ENCODE data around the gene HSPH1.

Gene HSPH1

DNA sequence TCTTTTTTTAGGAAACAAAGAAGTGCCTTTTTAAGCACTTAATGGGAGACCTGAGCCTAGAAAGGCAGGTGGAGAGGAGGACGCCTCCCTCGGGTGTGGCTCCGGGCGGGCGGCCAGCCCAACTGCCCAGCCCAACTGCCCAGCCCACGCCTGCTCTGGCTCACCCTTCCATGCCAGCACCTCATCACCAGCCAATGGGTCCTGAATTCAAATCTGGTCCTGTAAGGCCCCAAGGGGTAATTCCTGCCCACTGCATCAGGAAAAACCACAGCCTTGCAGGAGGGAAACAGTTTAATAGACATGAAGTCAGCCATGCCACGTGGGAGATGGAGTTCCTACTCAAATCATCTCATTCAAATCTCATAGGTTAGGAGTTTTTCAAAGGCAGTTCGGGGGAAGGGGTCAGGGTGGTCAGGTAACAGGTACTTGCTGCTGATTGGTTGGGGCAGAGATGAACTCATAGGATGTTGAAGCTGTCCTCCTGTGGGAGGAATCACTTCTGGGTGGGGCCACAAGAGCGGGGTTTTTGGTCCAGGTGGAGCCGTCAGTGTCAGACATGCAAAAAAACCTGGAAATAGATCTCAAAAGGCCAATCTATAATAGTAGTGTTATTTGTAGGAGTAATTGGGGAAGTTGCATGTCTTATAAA lies 64.9 kb downstream of the HSPH1 start:
- DNase-seq (ENCODE audit: low read depth) = no peak

DNA sequence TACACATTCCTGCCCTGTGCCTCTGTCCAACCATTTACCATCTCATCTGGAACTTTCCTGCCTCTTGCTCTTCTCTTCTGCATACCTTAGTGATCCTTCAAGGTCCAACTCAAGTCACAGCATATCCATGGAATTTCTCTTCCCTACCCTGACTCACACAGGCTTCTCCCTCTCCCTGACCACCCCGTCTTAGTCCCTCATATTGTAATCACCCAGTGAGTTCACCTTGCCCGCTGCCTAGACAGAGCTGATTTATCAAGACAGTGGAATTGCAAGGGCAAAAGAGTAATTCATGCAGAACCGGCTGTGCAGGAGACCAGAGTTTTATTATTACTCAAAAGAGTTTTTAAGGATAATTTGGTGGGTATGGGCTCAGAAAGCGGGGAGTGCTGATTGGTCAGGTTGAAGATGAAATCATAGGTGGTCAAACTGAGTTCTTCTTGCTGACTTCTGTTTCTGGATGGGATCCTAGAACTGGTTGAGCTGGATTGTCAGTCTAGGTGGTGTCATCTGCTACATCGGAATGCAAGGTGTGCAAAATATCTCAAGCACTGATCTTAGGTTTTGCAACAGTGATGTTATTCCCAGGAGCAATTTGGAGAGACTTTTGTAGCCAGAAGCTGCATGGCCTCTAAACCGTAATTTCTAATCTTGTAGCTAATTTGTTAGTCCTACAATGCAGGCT lies 67.2 kb downstream of the HSPH1 start:
- no peak for DNase-seq (ENCODE audit: low read depth)

DNA sequence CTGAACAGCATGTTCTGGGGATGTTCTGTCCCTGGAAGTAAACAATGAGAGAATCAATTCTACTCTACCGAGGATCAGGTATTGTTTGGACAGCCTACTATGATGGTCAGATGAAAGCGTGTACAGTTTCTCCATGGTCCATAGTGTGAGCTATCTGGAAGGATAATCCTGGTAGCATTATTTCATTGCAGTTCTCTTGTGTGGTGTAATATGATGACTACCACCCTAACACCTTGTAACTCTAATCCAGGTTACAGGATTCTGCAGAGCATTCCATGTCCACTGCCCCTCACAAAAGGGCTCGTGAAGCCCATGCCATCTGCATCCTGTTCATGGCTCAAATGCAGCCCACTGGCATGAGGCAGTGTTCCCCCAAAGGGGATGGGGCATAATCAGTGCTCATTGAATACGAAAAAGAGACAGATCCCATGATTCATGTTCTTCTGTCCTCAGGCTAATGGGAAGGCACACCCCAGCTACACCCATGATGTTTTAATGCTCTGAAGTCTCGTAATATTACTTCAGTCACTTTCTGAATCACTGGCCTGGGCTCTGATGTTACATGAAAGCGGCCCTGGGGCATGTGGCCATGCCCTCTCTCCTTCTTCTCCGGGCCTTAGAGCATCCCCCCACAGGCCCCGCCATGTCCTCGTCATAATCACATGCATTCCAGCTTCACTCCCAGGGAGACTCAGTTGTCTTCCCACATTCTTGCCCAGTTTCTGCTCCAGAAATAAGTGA lies 68.4 kb downstream of the HSPH1 start:
- DNase-seq (ENCODE audit: low read depth) = no peak

DNA sequence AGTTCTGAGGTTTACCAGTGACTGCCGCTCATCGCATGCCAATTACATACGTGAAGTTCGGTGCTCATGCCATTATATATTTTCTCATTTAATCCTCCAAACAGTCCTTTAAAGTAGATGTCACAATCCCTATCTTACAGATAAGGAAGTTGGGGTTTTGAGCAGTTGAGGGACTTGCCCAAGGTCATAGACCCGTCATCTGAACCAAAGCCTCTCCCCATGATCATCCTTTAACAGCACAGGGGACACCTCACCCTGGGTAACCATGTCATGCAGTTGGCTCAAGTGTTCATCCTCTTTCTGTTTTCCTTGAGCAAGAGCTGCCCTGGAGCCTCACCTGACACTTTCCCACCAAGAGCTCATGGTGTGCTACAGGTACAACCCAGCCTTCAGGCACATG lies 69.1 kb downstream of the HSPH1 start:
- no peak for DNase-seq (ENCODE audit: low read depth)

DNA sequence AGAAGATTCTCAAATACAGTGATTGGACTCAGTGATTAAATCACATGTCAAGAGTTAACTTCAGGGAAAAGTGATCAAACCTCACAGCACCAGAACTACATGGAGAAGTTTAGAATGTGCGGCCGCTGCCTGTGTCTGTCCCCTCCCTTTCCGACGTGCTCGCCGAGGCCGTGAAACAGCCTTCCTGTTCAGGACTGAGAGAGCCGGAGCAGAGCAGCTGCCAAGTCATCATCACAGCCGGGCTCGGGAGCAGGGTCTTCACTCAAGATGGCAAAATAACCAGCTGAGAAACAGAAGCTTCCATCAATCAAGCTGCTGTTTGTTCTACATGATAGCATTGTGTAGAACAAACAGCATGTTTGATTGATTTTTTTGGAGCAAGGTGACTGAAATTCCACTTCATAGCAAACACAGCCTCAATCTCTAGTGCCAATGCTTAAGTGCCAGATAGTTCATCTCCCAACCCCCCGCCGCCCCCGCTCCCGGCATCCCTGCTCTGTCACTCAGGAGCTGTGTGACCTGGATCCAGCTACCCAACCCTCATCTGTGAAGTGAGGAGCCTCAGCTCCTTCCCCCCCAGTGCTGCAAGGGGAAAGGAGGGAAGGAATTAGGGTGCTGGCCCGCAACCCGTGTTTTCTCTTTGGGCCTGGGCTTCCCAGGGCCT lies 70.6 kb downstream of the HSPH1 start:
- DNase-seq (ENCODE audit: low read depth) = no peak

DNA sequence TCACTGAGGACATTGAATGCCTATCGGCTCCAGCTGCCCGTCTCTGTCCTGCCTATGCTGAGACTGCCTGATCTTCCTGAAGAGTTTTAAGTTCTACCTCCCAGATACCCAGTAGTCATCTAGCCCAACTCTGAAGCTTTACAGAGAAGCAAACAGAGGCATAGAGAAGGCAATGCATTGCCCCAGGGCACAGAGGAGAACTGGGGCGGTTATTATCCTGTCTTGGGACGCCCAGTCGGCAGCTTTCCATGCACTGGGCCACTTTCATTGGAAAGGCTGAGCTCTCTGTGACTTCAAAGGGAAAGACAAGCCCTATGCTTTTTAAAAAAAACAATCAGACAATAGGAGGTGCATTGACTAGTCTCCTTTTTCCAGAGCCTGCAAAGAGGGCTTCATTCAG lies 71.6 kb downstream of the HSPH1 start:
- DNase-seq (ENCODE audit: low read depth) = no peak

DNA sequence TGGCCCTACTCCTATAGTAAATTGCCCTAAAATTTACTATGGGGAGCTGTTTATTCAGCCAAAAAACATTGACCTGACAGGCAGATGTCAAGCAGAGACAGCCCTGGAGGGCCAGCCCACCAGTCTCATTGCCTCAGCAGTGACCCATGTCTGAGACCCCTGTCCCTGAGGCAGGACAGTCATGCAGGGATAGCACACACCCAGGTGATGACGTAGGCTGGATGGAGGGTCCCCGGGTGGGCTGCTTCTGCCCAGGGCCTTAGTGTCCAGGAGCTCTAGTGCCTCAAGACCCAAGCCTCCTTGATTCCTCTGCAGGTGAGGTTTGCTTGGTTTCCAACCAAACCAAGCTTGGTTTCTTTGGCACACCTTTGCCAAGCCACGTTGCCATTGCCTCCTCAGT lies 72.1 kb downstream of the HSPH1 start:
- DNase-seq (ENCODE audit: low read depth) = no peak

DNA sequence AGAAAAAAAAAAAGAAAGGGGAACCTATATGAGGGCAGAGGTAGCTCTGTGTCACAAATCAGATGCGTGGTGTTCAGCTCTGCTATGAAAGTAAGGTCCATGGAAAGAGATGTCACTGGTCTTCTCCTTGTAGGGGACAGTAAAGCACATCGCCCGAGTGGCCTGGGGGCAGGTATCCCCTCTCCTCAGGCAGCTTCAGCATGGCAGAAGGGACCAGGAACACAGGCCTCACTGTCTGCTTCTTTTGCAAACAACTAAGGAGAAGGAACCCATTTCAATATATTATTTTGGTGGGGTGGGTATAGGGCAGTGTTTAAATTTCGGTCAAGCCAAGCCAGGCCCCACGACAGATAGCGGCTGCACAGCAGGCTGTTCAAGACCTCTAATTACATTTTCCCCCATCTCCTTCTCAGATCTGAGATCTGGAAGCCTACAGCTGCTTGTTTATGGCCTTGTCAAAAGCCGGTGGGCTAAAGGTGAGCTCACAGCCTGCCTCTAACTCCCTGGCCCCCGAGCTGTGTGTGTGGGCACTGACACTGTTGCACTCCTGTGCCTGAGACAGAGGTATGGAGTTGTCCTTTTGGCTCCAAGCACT lies 72.8 kb downstream of the HSPH1 start:
- no peak for DNase-seq (ENCODE audit: low read depth)

Measured in stromal cell of bone marrow (primary cell).